Measurements from ENCODE around the gene BLMH. TPM values are rescaled to one million over a fixed set of nuclear protein-coding genes. Genes with fewer than 3 reads are reported as not detected.

The BLMH gene
- total and polyA plus RNA-seq, 2 donors (not counting 1 experiment from before 2014, with no cell fraction given) = 5.9 to 25.9 TPM

DNA sequence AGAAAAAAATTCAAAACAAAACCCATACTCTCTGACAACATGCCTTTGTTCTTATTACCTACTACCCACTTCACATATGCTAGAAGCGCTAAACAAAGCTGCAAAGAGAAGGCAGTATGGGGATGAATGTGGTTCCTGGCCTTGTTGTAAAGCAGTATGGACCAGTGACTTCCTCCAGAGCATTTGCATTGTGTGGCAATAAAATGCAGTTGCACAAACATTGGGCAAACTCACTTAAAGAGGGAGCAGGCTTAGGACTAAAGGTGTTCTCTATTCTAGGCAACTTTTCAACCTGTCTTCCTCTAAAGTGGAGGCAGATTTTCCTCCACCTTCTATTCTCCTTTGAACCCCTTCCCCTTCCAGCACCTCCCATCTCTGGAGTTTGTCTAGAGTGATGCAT lies 25.0 kb upstream of the BLMH start:
- no peaks in the 10 kb centered on the region for H3K9me3 ChIP-seq (ENCODE audit: control extremely low read depth in 1 of 3, control insufficient read depth in 2 of 3, insufficient read depth in 1 of 3, low read length in 2 of 3)
- H3K27me3 ChIP-seq (replicated peaks in 1 of 4; ENCODE audit: control extremely low read depth in 1 of 4, control insufficient read depth in 3 of 4, insufficient read depth in 4 of 4, low read length in 3 of 4) = no peaks in the 10 kb centered on the region
- Mint-ChIP-seq H3K9me3 (ENCODE audit: insufficient read depth) (no peaks in the 10 kb centered on the region), H3K4me3 (no peak overlapping the region), H3K27ac (no peak overlapping the region), H3K4me1 (no peaks in the 10 kb centered on the region), H3K27me3 (peaks cover 20% of the 10 kb centered on the region)
- H3K27ac ChIP-seq (ENCODE audit: low read length in 2 of 2) = no peak overlapping the region
- H3K9ac ChIP-seq (ENCODE audit: low read length) = no peak overlapping the region
- TF ChIP-seq, protein P1, sequence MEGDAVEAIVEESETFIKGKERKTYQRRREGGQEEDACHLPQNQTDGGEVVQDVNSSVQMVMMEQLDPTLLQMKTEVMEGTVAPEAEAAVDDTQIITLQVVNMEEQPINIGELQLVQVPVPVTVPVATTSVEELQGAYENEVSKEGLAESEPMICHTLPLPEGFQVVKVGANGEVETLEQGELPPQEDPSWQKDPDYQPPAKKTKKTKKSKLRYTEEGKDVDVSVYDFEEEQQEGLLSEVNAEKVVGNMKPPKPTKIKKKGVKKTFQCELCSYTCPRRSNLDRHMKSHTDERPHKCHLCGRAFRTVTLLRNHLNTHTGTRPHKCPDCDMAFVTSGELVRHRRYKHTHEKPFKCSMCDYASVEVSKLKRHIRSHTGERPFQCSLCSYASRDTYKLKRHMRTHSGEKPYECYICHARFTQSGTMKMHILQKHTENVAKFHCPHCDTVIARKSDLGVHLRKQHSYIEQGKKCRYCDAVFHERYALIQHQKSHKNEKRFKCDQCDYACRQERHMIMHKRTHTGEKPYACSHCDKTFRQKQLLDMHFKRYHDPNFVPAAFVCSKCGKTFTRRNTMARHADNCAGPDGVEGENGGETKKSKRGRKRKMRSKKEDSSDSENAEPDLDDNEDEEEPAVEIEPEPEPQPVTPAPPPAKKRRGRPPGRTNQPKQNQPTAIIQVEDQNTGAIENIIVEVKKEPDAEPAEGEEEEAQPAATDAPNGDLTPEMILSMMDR (IDR thresholded peaks at IDR 0.05) = no peak
- no peak for TF ChIP-seq EZH2 (IDR thresholded peaks at IDR 0.05; ENCODE audit: borderline replicate concordance, insufficient read depth, low read depth, low read length, poor library complexity, severe bottlenecking)
- ChIA-PET POLR2A (no interaction called here), CTCF (no interaction called here)
- no peaks in the 10 kb centered on the region for H3K79me2 ChIP-seq (ENCODE audit: control insufficient read depth, insufficient read depth, low read length)
- intact Hi-C loops (cut with micrococcal nuclease) = no loop called here
- no peaks in the 10 kb centered on the region for H3K4me1 ChIP-seq (ENCODE audit: control insufficient read depth in 2 of 2, insufficient read depth in 2 of 2, low read length in 2 of 2)
- no peak overlapping the region for H3K4me3 ChIP-seq (ENCODE audit: control extremely low read depth in 1 of 5, extremely low read depth in 1 of 5, insufficient read depth in 1 of 5, low read depth in 2 of 5, low read length in 4 of 5)
- no peak overlapping the region for H3K4me2 ChIP-seq (replicated peaks; ENCODE audit: low read depth, low read length, poor library complexity, severe bottlenecking)
- no peak overlapping the region for H2AFZ ChIP-seq (ENCODE audit: insufficient read depth, low read depth, low read length, poor library complexity, severe bottlenecking)
- no peak for ATAC-seq (ENCODE audit: low read depth)
- no peaks in the 10 kb centered on the region for H4K20me1 ChIP-seq (ENCODE audit: control insufficient read depth, insufficient read depth, low read length, poor library complexity, severe bottlenecking)
- DNase-seq = no peak
- no CpG with 5 or more reads among the region's 1 CpG for WGBS (ENCODE audit: insufficient coverage)
- H3K36me3 ChIP-seq (replicated peaks in 1 of 2; ENCODE audit: control extremely low read depth in 1 of 2, control insufficient read depth in 1 of 2, extremely low read depth in 1 of 2, insufficient read depth in 2 of 2, low read length in 1 of 2) = no peaks in the 10 kb centered on the region

DNA sequence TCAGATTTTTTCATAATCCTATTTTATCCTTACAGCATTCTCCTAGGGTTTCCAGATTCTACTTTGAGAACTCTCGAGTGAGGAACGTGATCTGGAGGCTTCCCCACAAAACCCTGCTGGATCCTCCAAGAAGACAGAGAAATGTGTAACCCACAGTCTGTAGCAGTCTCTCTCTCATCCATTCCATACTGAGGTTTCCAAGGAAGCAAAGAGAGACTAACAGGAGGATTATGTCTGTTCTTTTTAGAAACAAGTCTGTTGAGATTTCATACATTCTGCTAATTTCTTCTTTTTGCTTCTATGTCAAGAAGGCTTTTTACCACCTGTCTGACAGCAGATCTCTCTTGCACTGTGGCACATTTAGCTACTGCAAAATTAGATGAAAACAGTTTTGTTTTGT lies 23.4 kb upstream of the BLMH start:
- DNase-seq = no peak
- Histone ChIP-seq H2AFZ (ENCODE audit: insufficient read depth, low read depth, low read length, poor library complexity, severe bottlenecking) (no peak overlapping the region), H3K4me1 (ENCODE audit: control insufficient read depth in 2 of 2, insufficient read depth in 2 of 2, low read length in 2 of 2) (no peaks in the 10 kb centered on the region), H3K36me3 (replicated peaks in 1 of 2; ENCODE audit: control extremely low read depth in 1 of 2, control insufficient read depth in 1 of 2, extremely low read depth in 1 of 2, insufficient read depth in 2 of 2, low read length in 1 of 2) (no peaks in the 10 kb centered on the region), H3K27ac (ENCODE audit: low read length in 2 of 2) (no peak overlapping the region), H4K20me1 (ENCODE audit: control insufficient read depth, insufficient read depth, low read length, poor library complexity, severe bottlenecking) (no peaks in the 10 kb centered on the region), H3K4me2 (replicated peaks; ENCODE audit: low read depth, low read length, poor library complexity, severe bottlenecking) (no peak overlapping the region), H3K79me2 (ENCODE audit: control insufficient read depth, insufficient read depth, low read length) (no peaks in the 10 kb centered on the region), H3K27me3 (replicated peaks in 1 of 4; ENCODE audit: control extremely low read depth in 1 of 4, control insufficient read depth in 3 of 4, insufficient read depth in 4 of 4, low read length in 3 of 4) (no peaks in the 10 kb centered on the region), H3K4me3 (ENCODE audit: control extremely low read depth in 1 of 5, extremely low read depth in 1 of 5, insufficient read depth in 1 of 5, low read depth in 2 of 5, low read length in 4 of 5) (no peak overlapping the region), H3K9ac (ENCODE audit: low read length) (no peak overlapping the region), H3K9me3 (ENCODE audit: control extremely low read depth in 1 of 3, control insufficient read depth in 2 of 3, insufficient read depth in 1 of 3, low read length in 2 of 3) (no peaks in the 10 kb centered on the region)
- Mint-ChIP-seq H3K9me3 (ENCODE audit: insufficient read depth) (no peaks in the 10 kb centered on the region), H3K4me1 (no peaks in the 10 kb centered on the region), H3K4me3 (no peak overlapping the region), H3K27ac (no peak overlapping the region), H3K27me3 (peaks cover 20% of the 10 kb centered on the region)
- 100% methylated on average over 2 of the region's 2 CpGs for WGBS (ENCODE audit: insufficient coverage)
- TF ChIP-seq EZH2 (IDR thresholded peaks at IDR 0.05; ENCODE audit: borderline replicate concordance, insufficient read depth, low read depth, low read length, poor library complexity, severe bottlenecking) = no peak
- TF ChIP-seq, protein P1 (IDR thresholded peaks at IDR 0.05) = no peak
- intact Hi-C loops (cut with micrococcal nuclease) = no loop called here
- no peak for ATAC-seq (ENCODE audit: low read depth)
- POLR2A ChIA-PET = no interaction called here
- CTCF ChIA-PET = interaction anchor here (0.9 kb wide), 1 partner anchor 11 kb away, joined by 3 read pairs; no protein-coding TSS in a partner anchor

All from B cell (primary cell).